CD4-positive, alpha-beta memory T cell (primary cell): ENCODE measurements around the gene CA5A. TPM values are rescaled to one million over a fixed set of nuclear protein-coding genes. Genes with fewer than 3 reads are reported as not detected.

Experiments
- CTCF ChIA-PET: fragments of 350-600 bp; sonication (Branson Sonifier 250); formaldehyde crosslinking; loops from one replicate; lab custom pipeline; 2021; ENCODE audit warnings: inconsistent platforms; ENCODE audit not compliant: partially characterized antibody; lab: Charles Lee
- POLR2A ChIA-PET: fragments of 350-600 bp; sonication (Branson Sonifier 250); formaldehyde crosslinking; loops from one replicate; lab custom pipeline; 2021; ENCODE audit not compliant: partially characterized antibody; lab: Charles Lee
- DNase-seq, 5 donors: peaks; one replicate each; pipeline versions ENCODE4 v3.0.0 to v3.0.0-alpha.2; 2020 to 2022; ENCODE audit warnings: mixed read lengths in 1 of 5
- H3K27ac ChIP-seq: one replicate; pipeline ENCODE4 v1.7.0; 2013; ENCODE audit warnings: low read depth, low read length
- H3K27me3 ChIP-seq: 2 replicates; pipeline ENCODE4 v1.7.0; 2013; ENCODE audit warnings: mild to moderate bottlenecking, low read length, moderate library complexity; ENCODE audit not compliant: insufficient read depth
- H3K36me3 ChIP-seq: 2 replicates; pipeline ENCODE4 v1.7.0; 2013; ENCODE audit warnings: mild to moderate bottlenecking, low read length, moderate library complexity; ENCODE audit not compliant: insufficient read depth
- H3K4me1 ChIP-seq: 2 replicates; pipeline ENCODE4 v1.7.0; 2013; ENCODE audit warnings: mild to moderate bottlenecking, low read length, moderate library complexity; ENCODE audit not compliant: insufficient read depth
- H3K4me3 ChIP-seq, 2 donors: one replicate each; pipeline ENCODE4 v1.7.0; 2013; ENCODE audit warnings: low read length in 2 of 2, mild to moderate bottlenecking in 1 of 2
- H3K9me3 ChIP-seq, 2 donors: one replicate each; pipeline ENCODE4 v1.7.0; 2013; ENCODE audit warnings: low read length in 2 of 2, control low read depth in 1 of 2; ENCODE audit not compliant: control insufficient read depth in 1 of 2
- H3K27ac Mint-ChIP-seq, 7 donors: one replicate each; pipeline ENCODE4 v1.8.0; 2020 to 2021; ENCODE audit warnings: mixed read lengths in 7 of 7, mild to moderate bottlenecking in 6 of 7, inconsistent platforms in 3 of 7, moderate library complexity in 3 of 7
- H3K27me3 Mint-ChIP-seq, 2 donors: one replicate each; pipeline ENCODE4 v1.8.0; 2020 to 2021; ENCODE audit warnings: mixed read lengths in 2 of 2
- H3K36me3 Mint-ChIP-seq, 2 donors: one replicate each; pipeline ENCODE4 v1.8.0; 2020 to 2021; ENCODE audit warnings: mixed read lengths in 2 of 2, inconsistent platforms in 1 of 2, mild to moderate bottlenecking in 1 of 2
- H3K4me1 Mint-ChIP-seq, 4 donors: one replicate each; pipeline ENCODE4 v1.8.0; 2020 to 2021; ENCODE audit warnings: mixed read lengths in 4 of 4, mild to moderate bottlenecking in 1 of 4
- H3K4me3 Mint-ChIP-seq, 8 donors: one replicate each; pipeline ENCODE4 v1.8.0; 2020 to 2021; ENCODE audit warnings: mixed read lengths in 8 of 8, mild to moderate bottlenecking in 7 of 8, moderate library complexity in 6 of 8, inconsistent platforms in 3 of 8
- H3K9me3 Mint-ChIP-seq, 8 donors: one replicate each; pipeline ENCODE4 v1.8.0; 2020 to 2021; ENCODE audit warnings: mixed read lengths in 8 of 8, mild to moderate bottlenecking in 5 of 8, inconsistent platforms in 3 of 8, moderate library complexity in 1 of 8
- intact Hi-C: fragments of 100-400 bp; cut with micrococcal nuclease; formaldehyde crosslinking; loops from one replicate; pipeline ENCODE4 v1.15.1; 2023
- polyA plus RNA-seq, 2 donors: library from polyadenylated mRNA; unstranded; fragments of 300-500 nt; fragmentation: Illumina TruSeq; gene quantifications; one replicate each; pipeline ENCODE4 v1.2.3, GENCODE V29; 2021
- total RNA-seq, 2 experiments: library from RNA; stranded (reverse); gene quantifications; one replicate each; pipeline ENCODE4 v1.2.3, GENCODE V29; 2021

CA5A gene
- total and polyA plus RNA-seq, 4 experiments from 2014 or later: not detected

GRCh38 chr16:87957296-87958094 lies 21.2 kb upstream of the CA5A start:
- Histone ChIP-seq H3K27ac (peak overlapping the region; percentile 63), H3K36me3 (peaks cover 3% of the 10 kb centered on the region), H3K4me3 (peak overlapping the region in 1 of 2 donors; percentile 41), H3K9me3 (no peaks in the 10 kb centered on the region), H3K27me3 (no peaks in the 10 kb centered on the region), H3K4me1 (peaks cover 69% of the 10 kb centered on the region)
- peak overlapping the region; percentile 90 to 98 (median 94) for H3K27ac Mint-ChIP-seq
- ChIA-PET POLR2A (no interaction called here), CTCF (no interaction called here)
- DNase-seq: no peak
- peaks cover 9 to 44% of the 10 kb centered on the region in 2 donors for H3K36me3 Mint-ChIP-seq
- H3K27me3 Mint-ChIP-seq: no peaks in the 10 kb centered on the region
- H3K4me1 Mint-ChIP-seq: peaks cover 40 to 92% (median 71%) of the 10 kb centered on the region in 4 donors
- intact Hi-C loops: no loop called here
- no peaks in the 10 kb centered on the region for H3K9me3 Mint-ChIP-seq
- H3K4me3 Mint-ChIP-seq: peak overlapping the region in 7 of 8 donors; percentile 59 to 80 (median 76)

DNA sequence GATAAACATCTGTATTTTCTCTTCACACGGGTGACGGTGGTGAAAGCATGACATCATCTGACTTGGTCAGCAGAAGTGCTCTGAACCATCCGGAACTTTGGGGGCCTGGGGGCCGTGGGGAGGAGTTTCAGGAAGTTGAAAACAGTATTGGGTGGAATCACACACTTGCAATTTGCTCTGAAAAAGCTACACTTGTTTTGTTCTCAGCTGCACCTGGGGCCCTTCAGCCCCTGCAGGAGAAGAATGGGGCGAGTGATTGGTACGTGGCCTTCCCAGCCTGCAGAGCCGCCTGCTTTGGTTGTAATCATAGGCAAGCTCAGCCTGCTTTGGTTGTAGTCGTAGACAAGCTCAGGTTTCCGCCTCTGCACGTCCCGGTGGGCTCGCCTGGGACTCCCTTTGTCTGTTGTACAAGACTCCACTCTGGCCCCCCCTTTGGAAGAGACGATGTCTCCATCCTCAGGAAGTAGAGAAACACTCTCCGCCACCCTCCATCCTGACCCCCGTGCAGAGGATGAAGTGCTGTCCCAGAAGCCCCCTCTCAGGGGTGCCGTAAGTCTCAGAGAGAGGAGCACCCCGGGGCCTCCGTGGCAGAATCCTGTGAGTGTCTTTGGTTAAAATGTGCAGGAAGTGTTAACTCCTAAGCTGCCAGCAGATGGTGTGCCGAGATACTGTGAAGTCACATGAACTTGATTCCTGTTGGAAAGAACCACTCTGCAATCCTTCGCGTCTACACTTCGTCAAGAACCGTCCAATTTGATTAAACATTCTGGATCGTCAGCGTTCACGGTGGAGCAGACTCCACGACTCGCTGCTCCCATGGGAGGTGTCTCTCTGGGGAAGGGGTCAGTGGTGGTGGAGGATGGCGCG lies 20.3 kb upstream of the CA5A start:
- H3K4me3 Mint-ChIP-seq: peak overlapping the region; percentile 59 to 80 (median 76)

GRCh38 chr16:87956098-87956364 lies 19.7 kb upstream of the CA5A start:
- H3K4me1 ChIP-seq: peaks cover 75% of the 10 kb centered on the region
- intact Hi-C loops: no loop called here
- peaks cover 43 to 91% (median 71%) of the 10 kb centered on the region in 4 donors for H3K4me1 Mint-ChIP-seq
- ChIA-PET POLR2A (interaction anchor here (0.7 kb wide), 1 partner anchor 10 kb away, joined by 3 read pairs; no protein-coding TSS in a partner anchor), CTCF (no interaction called here)
- H3K9me3 ChIP-seq: no peaks in the 10 kb centered on the region
- no peak overlapping the region for H3K4me3 ChIP-seq
- peak in 1 of 5 donors; percentile 47 for DNase-seq
- peak overlapping the region; percentile 59 to 80 (median 76) for H3K4me3 Mint-ChIP-seq
- no peaks in the 10 kb centered on the region for H3K27me3 ChIP-seq
- H3K9me3 Mint-ChIP-seq: peaks cover 0 to 2% (median 0%) of the 10 kb centered on the region in 8 donors
- H3K36me3 ChIP-seq: peaks cover 3% of the 10 kb centered on the region
- H3K27ac ChIP-seq: peak overlapping the region; percentile 63
- H3K27me3 Mint-ChIP-seq: no peaks in the 10 kb centered on the region
- peak overlapping the region; percentile 90 to 98 (median 94) for H3K27ac Mint-ChIP-seq
- H3K36me3 Mint-ChIP-seq: peaks cover 9 to 43% of the 10 kb centered on the region in 2 donors

More for the DNA sequence above, 20.3 kb upstream of the CA5A start:
- intact Hi-C loops: no loop called here
- peak overlapping the region; percentile 63 for H3K27ac ChIP-seq
- Mint-ChIP-seq H3K27me3 (no peaks in the 10 kb centered on the region), H3K36me3 (peaks cover 9 to 48% of the 10 kb centered on the region in 2 donors), H3K27ac (peak overlapping the region; percentile 90 to 98 (median 94)), H3K4me1 (peaks cover 45 to 95% (median 74%) of the 10 kb centered on the region in 4 donors), H3K9me3 (peaks cover 0 to 2% (median 0%) of the 10 kb centered on the region in 8 donors)
- ChIA-PET CTCF (no interaction called here), POLR2A (interaction anchor here (0.7 kb wide), 1 partner anchor 10 kb away, joined by 3 read pairs; no protein-coding TSS in a partner anchor)
- no peaks in the 10 kb centered on the region for H3K9me3 ChIP-seq
- no peaks in the 10 kb centered on the region for H3K27me3 ChIP-seq
- peaks cover 75% of the 10 kb centered on the region for H3K4me1 ChIP-seq
- DNase-seq: peak; percentile 78 to 95 (median 81)
- peak overlapping the region in 1 of 2 donors; percentile 41 for H3K4me3 ChIP-seq
- peaks cover 3% of the 10 kb centered on the region for H3K36me3 ChIP-seq

DNA sequence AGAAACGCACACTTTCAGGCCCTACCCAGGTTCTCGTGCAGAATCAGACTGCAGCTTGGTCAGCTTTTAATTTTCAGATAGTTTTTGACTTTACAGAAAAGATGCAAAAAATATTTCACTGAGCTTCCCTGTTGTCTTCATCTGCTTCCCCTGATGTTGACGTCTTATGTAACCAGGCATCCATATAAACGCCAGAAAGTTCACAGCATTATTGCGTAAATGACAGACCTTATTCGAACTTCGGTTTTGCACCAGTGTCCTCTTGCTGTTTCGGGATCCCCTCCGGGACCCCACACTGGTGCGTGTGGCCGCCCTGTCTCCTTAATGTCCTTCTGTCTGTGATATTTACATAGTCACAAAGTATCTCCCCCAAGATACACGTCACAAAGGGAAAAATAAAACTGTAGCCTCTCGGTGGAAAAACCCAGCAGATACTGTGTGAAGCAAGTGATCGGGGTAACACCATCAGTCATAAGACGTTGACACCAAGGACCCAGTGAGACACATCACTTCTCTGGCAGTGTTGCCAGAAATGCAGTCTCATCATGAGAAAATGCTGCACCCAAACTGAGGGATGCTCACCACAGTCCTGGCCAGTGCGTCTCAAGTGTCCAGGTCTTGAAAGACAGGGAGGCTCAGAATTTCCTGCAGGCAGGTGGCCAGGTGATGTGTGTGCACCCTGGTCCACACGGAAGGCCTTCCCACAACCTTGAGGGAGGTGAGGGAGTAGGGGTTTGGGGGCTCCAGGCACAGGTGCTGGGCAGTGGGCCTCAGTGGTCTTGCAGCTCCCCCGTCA lies 19.2 kb upstream of the CA5A start:
- H3K27me3 Mint-ChIP-seq: no peaks in the 10 kb centered on the region
- ChIA-PET POLR2A (no interaction called here), CTCF (interaction anchor here (1.6 kb wide), 1 partner anchor 13 kb away, joined by 3 read pairs; no protein-coding TSS in a partner anchor)
- peak overlapping the region in 7 of 8 donors; percentile 59 to 80 (median 76) for H3K4me3 Mint-ChIP-seq
- peaks cover 43 to 92% (median 72%) of the 10 kb centered on the region in 4 donors for H3K4me1 Mint-ChIP-seq
- DNase-seq: no peak
- peaks cover 9 to 46% of the 10 kb centered on the region in 2 donors for H3K36me3 Mint-ChIP-seq
- Histone ChIP-seq H3K4me3 (no peak overlapping the region), H3K27ac (peak overlapping the region; percentile 63), H3K27me3 (no peaks in the 10 kb centered on the region), H3K4me1 (peaks cover 76% of the 10 kb centered on the region), H3K36me3 (peaks cover 3% of the 10 kb centered on the region), H3K9me3 (no peaks in the 10 kb centered on the region)
- peaks cover 0 to 2% (median 0%) of the 10 kb centered on the region in 8 donors for H3K9me3 Mint-ChIP-seq
- intact Hi-C loops: no loop called here
- H3K27ac Mint-ChIP-seq: peak overlapping the region; percentile 90 to 98 (median 94)

GRCh38 chr16:87954826-87955225 lies 18.5 kb upstream of the CA5A start:
- Mint-ChIP-seq H3K4me1 (peaks cover 39 to 88% (median 68%) of the 10 kb centered on the region in 4 donors), H3K36me3 (peaks cover 9 to 45% of the 10 kb centered on the region in 2 donors), H3K27ac (peak overlapping the region in 6 of 7 donors; percentile 85 to 98 (median 92)), H3K9me3 (peaks cover 0 to 2% (median 0%) of the 10 kb centered on the region in 8 donors), H3K4me3 (peak overlapping the region in 1 of 8 donors; percentile 30), H3K27me3 (no peaks in the 10 kb centered on the region)
- Histone ChIP-seq H3K27me3 (no peaks in the 10 kb centered on the region), H3K4me3 (no peak overlapping the region), H3K36me3 (peaks cover 3% of the 10 kb centered on the region), H3K4me1 (peaks cover 75% of the 10 kb centered on the region), H3K9me3 (no peaks in the 10 kb centered on the region), H3K27ac (peak overlapping the region; percentile 63)
- DNase-seq: no peak
- ChIA-PET POLR2A (no interaction called here), CTCF (interaction anchor here (1.6 kb wide), 1 partner anchor 14 kb away, joined by 3 read pairs; no protein-coding TSS in a partner anchor)
- intact Hi-C loops: loop anchor here (5.0 kb wide), 1 partner anchor 1287 kb away; no protein-coding TSS in a partner anchor

DNA sequence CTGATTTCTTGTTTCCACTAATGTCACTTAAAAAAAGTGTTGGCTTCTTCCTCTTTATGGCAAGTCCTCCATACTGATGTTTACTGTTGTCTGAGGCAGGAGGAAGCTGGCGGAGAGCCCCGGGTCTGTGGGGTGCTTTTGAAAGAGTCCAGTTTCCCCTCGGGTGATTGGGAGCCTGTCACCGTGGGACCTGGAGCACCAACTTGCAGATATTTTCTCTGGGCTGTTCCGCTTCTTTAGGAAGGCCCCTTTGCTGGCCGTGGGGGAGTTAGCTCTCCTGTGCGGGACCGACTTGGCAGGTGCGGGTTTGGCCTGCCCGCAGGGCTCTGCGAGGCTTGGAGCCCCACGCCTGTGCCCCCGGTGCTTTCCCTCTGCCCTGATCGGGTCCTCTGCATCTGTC lies 18.0 kb upstream of the CA5A start:
- no peaks in the 10 kb centered on the region for H3K27me3 Mint-ChIP-seq
- no peak for DNase-seq
- peak overlapping the region in 6 of 7 donors; percentile 76 to 98 (median 88) for H3K27ac Mint-ChIP-seq
- no peak overlapping the region for H3K27ac ChIP-seq
- H3K4me1 ChIP-seq: peaks cover 71% of the 10 kb centered on the region
- H3K9me3 ChIP-seq: no peaks in the 10 kb centered on the region
- peaks cover 9 to 45% of the 10 kb centered on the region in 2 donors for H3K36me3 Mint-ChIP-seq
- H3K27me3 ChIP-seq: no peaks in the 10 kb centered on the region
- peak overlapping the region in 4 of 8 donors; percentile 13 to 89 (median 50) for H3K4me3 Mint-ChIP-seq
- peaks cover 39 to 83% (median 64%) of the 10 kb centered on the region in 4 donors for H3K4me1 Mint-ChIP-seq
- ChIA-PET POLR2A (no interaction called here), CTCF (interaction anchor here (1.6 kb wide), 1 partner anchor 14 kb away, joined by 3 read pairs; no protein-coding TSS in a partner anchor)
- intact Hi-C loops: loop anchor here (5.0 kb wide), 1 partner anchor 1288 kb away; no protein-coding TSS in a partner anchor
- H3K4me3 ChIP-seq: no peak overlapping the region
- peaks cover 3% of the 10 kb centered on the region for H3K36me3 ChIP-seq
- peaks cover 0 to 2% (median 0%) of the 10 kb centered on the region in 8 donors for H3K9me3 Mint-ChIP-seq
